Effector memory CD4-positive, alpha-beta T cell (primary cell): ENCODE measurements around the gene EVA1C.
"Not testable (repeated sequence)": the region's sequence is repeated elsewhere in the genome, so short reads cannot be mapped to it uniquely, and the experiment has no call there.

Experiments
- DNase-seq, 3 donors: peaks; one replicate each; pipeline ENCODE4 v3.0.0-alpha.2; 2020
- H3K27ac ChIP-seq: 2 replicates; pipeline ENCODE4 v1.7.0; 2013; ENCODE audit warnings: mild to moderate bottlenecking, low read length, moderate library complexity; ENCODE audit not compliant: insufficient read depth, poor library complexity, severe bottlenecking
- H3K27me3 ChIP-seq: replicated peaks from 2 replicates; pipeline ENCODE4 v1.7.0; 2013; ENCODE audit warnings: mild to moderate bottlenecking, low read length; ENCODE audit not compliant: insufficient read depth, control insufficient read depth, poor library complexity, severe bottlenecking
- H3K36me3 ChIP-seq: 2 replicates; pipeline ENCODE4 v1.7.0; 2013; ENCODE audit warnings: mild to moderate bottlenecking, low read length, moderate library complexity; ENCODE audit not compliant: control insufficient read depth, insufficient read depth
- H3K4me1 ChIP-seq: 2 replicates; pipeline ENCODE4 v1.7.0; 2013; ENCODE audit warnings: low read length, mild to moderate bottlenecking; ENCODE audit not compliant: control insufficient read depth, insufficient read depth, poor library complexity, severe bottlenecking
- H3K4me3 ChIP-seq: 2 replicates; pipeline ENCODE4 v1.7.0; 2013; ENCODE audit warnings: low read length, low read depth, mild to moderate bottlenecking; ENCODE audit not compliant: insufficient read depth, poor library complexity, severe bottlenecking
- H3K9me3 ChIP-seq: 2 replicates; pipeline ENCODE4 v1.7.0; 2013; ENCODE audit warnings: mild to moderate bottlenecking, low read length, moderate library complexity; ENCODE audit not compliant: control insufficient read depth

Gene EVA1C

GRCh38 chr21:32456497-32456918, 44.0 kb downstream of the EVA1C start:
- Histone ChIP-seq H3K27ac (no peak overlapping the region), H3K9me3 (no peaks in the 10 kb centered on the region), H3K4me3 (no peak overlapping the region), H3K27me3 (no peaks in the 10 kb centered on the region), H3K36me3 (no peaks in the 10 kb centered on the region), H3K4me1 (no peaks in the 10 kb centered on the region)
- no peak for DNase-seq

GRCh38 chr21:32457360-32457840, 44.9 kb downstream of the EVA1C start:
- DNase-seq, result no peak
- Histone ChIP-seq H3K27ac (no peak overlapping the region), H3K4me3 (no peak overlapping the region), H3K36me3 (no peaks in the 10 kb centered on the region), H3K9me3 (no peaks in the 10 kb centered on the region), H3K4me1 (no peaks in the 10 kb centered on the region), H3K27me3 (no peaks in the 10 kb centered on the region)

GRCh38 chr21:32457962-32458361, 45.5 kb downstream of the EVA1C start:
- DNase-seq, result no peak
- Histone ChIP-seq H3K9me3 (no peaks in the 10 kb centered on the region), H3K4me3 (no peak overlapping the region), H3K27ac (no peak overlapping the region), H3K36me3 (no peaks in the 10 kb centered on the region), H3K27me3 (no peaks in the 10 kb centered on the region), H3K4me1 (no peaks in the 10 kb centered on the region)

GRCh38 chr21:32459972-32460371, 47.5 kb downstream of the EVA1C start:
- DNase-seq, result no peak
- Histone ChIP-seq H3K4me3 (no peak overlapping the region), H3K9me3 (no peaks in the 10 kb centered on the region), H3K27me3 (no peaks in the 10 kb centered on the region), H3K27ac (no peak overlapping the region), H3K4me1 (no peaks in the 10 kb centered on the region), H3K36me3 (no peaks in the 10 kb centered on the region)

GRCh38 chr21:32461503-32461902, 49.0 kb downstream of the EVA1C start:
- H3K4me1 ChIP-seq, result no peaks in the 10 kb centered on the region
- no peaks in the 10 kb centered on the region for H3K9me3 ChIP-seq
- DNase-seq, result no peak
- H3K36me3 ChIP-seq, result no peaks in the 10 kb centered on the region
- H3K27ac ChIP-seq, result no peak overlapping the region
- H3K4me3 ChIP-seq, result no peak overlapping the region
- no peaks in the 10 kb centered on the region for H3K27me3 ChIP-seq

- H3K27ac ChIP-seq, H3K4me3 ChIP-seq, H3K36me3 ChIP-seq: not testable (repeated sequence)
Measured at GRCh38 chr21:32462564-32462963, 50.1 kb downstream of the EVA1C start.

GRCh38 chr21:32463367-32463766, 50.9 kb downstream of the EVA1C start:
- H3K36me3 ChIP-seq, result no peaks in the 10 kb centered on the region
- H3K9me3 ChIP-seq, result no peaks in the 10 kb centered on the region
- H3K27me3 ChIP-seq, result no peaks in the 10 kb centered on the region
- no peak for DNase-seq
- no peak overlapping the region for H3K27ac ChIP-seq
- no peaks in the 10 kb centered on the region for H3K4me1 ChIP-seq
- no peak overlapping the region for H3K4me3 ChIP-seq

More at GRCh38 chr21:32462564-32462963, 50.1 kb downstream of the EVA1C start:
- not testable (repeated sequence) for DNase-seq, H3K9me3 ChIP-seq, H3K27me3 ChIP-seq, H3K4me1 ChIP-seq

GRCh38 chr21:32463889-32464300, 51.4 kb downstream of the EVA1C start:
- no peaks in the 10 kb centered on the region for H3K4me1 ChIP-seq
- no peaks in the 10 kb centered on the region for H3K27me3 ChIP-seq
- H3K4me3 ChIP-seq, result no peak overlapping the region
- H3K36me3 ChIP-seq, result peaks cover 4% of the 10 kb centered on the region
- H3K9me3 ChIP-seq, result no peaks in the 10 kb centered on the region
- no peak for DNase-seq
- H3K27ac ChIP-seq, result no peak overlapping the region

GRCh38 chr21:32467291-32467690, 54.8 kb downstream of the EVA1C start:
- no peak overlapping the region for H3K27ac ChIP-seq
- H3K36me3 ChIP-seq, result peaks cover 13% of the 10 kb centered on the region
- DNase-seq, result no peak
- H3K9me3 ChIP-seq, result no peaks in the 10 kb centered on the region
- H3K4me3 ChIP-seq, result no peak overlapping the region
- H3K4me1 ChIP-seq, result no peaks in the 10 kb centered on the region
- H3K27me3 ChIP-seq, result no peaks in the 10 kb centered on the region

- no peak overlapping the region for H3K4me3 ChIP-seq
- no peaks in the 10 kb centered on the region for H3K9me3 ChIP-seq
- no peaks in the 10 kb centered on the region for H3K27me3 ChIP-seq
- no peak overlapping the region for H3K27ac ChIP-seq
- no peak for DNase-seq
- no peaks in the 10 kb centered on the region for H3K4me1 ChIP-seq
- H3K36me3 ChIP-seq, result peaks cover 22% of the 10 kb centered on the region
Measured at GRCh38 chr21:32468681-32469111, 56.2 kb downstream of the EVA1C start.
